ENCODE results near the gene PSME1. TPM values are rescaled to one million over a fixed set of nuclear protein-coding genes. Genes with fewer than 3 reads are reported as not detected.
A peak's percentile ranks its signal among the peaks of the same experiment; 100 is the strongest.

The PSME1 gene
- total RNA-seq, 1 donor from 2014 or later = 61.3 TPM

- DNase-seq (ENCODE audit: low spot score) = peak; percentile 100
- intact Hi-C loops (cut with DNase I) = loop anchor here (2.0 to 5.0 kb wide), 2 partner anchors 26 to 56 kb away; partner anchors contain the start of genes DCAF11, NRL and TM9SF1
Observed at GRCh38 chr14:24141097-24141880, 5.3 kb downstream of the PSME1 start, which contains the start of gene EMC9. EMC9 (minus strand) TSS chr14:24141591; CDS start chr14:24141304, 287 bp downstream.

GRCh38 chr14:24143511-24143910, 7.5 kb downstream of the PSME1 start:
- DNase-seq (ENCODE audit: low spot score) = no peak
- intact Hi-C loops (cut with DNase I) = loop anchor here (5.0 kb wide), 1 partner anchor 54 kb away; the partner anchor contains the start of gene TM9SF1

- intact Hi-C loops (cut with DNase I) = loop anchor here (5.0 kb wide), 1 partner anchor 53 kb away; the partner anchor contains the start of gene TM9SF1
- no peak for DNase-seq (ENCODE audit: low spot score)
Observed at GRCh38 chr14:24144451-24144850, 8.5 kb downstream of the PSME1 start.

- intact Hi-C loops (cut with DNase I) = no loop called here
- no peak for DNase-seq (ENCODE audit: low spot score)
Observed at GRCh38 chr14:24145219-24145618, 9.2 kb downstream of the PSME1 start.

- no peak for DNase-seq (ENCODE audit: low spot score)
- intact Hi-C loops (cut with DNase I) = no loop called here
Observed at GRCh38 chr14:24145690-24146452, 9.9 kb downstream of the PSME1 start.

- intact Hi-C loops (cut with DNase I) = no loop called here
- peak; percentile 97 for DNase-seq (ENCODE audit: low spot score)
Observed at GRCh38 chr14:24146453-24146977, 10.5 kb downstream of the PSME1 start, which contains the start of gene PSME2. PSME2 (minus strand) TSS chr14:24146610; CDS start chr14:24146581, 29 bp downstream.

GRCh38 chr14:24146978-24147760, 11.2 kb downstream of the PSME1 start, which contains the start of gene RNF31:
RNF31 (plus strand) TSS chr14:24147498; CDS start chr14:24147699, 201 bp downstream.
- DNase-seq (ENCODE audit: low spot score) = peak; percentile 99
- intact Hi-C loops (cut with DNase I) = no loop called here

- intact Hi-C loops (cut with DNase I) = no loop called here
- no peak for DNase-seq (ENCODE audit: low spot score)
Observed at GRCh38 chr14:24147761-24148428, 11.9 kb downstream of the PSME1 start.

- intact Hi-C loops (cut with DNase I) = no loop called here
- DNase-seq (ENCODE audit: low spot score) = no peak
Observed at GRCh38 chr14:24149302-24149969, 13.4 kb downstream of the PSME1 start.

GRCh38 chr14:24150061-24150460, 14.1 kb downstream of the PSME1 start:
- intact Hi-C loops (cut with DNase I) = no loop called here
- DNase-seq (ENCODE audit: low spot score) = no peak

GRCh38 chr14:24150567-24150966, 14.6 kb downstream of the PSME1 start:
- no peak for DNase-seq (ENCODE audit: low spot score)
- intact Hi-C loops (cut with DNase I) = no loop called here

GRCh38 chr14:24150993-24151392, 15.0 kb downstream of the PSME1 start:
- intact Hi-C loops (cut with DNase I) = no loop called here
- no peak for DNase-seq (ENCODE audit: low spot score)

- DNase-seq (ENCODE audit: low spot score) = no peak
Observed at GRCh38 chr14:24151404-24152080, 15.5 kb downstream of the PSME1 start.

GRCh38 chr14:24155100-24155499, 19.1 kb downstream of the PSME1 start:
- intact Hi-C loops (cut with DNase I) = no loop called here
- no peak for DNase-seq (ENCODE audit: low spot score)

More at GRCh38 chr14:24151404-24152080, 15.5 kb downstream of the PSME1 start:
- intact Hi-C loops (cut with DNase I) = no loop called here

GRCh38 chr14:24156840-24157239, 20.8 kb downstream of the PSME1 start:
- DNase-seq (ENCODE audit: low spot score) = no peak
- intact Hi-C loops (cut with DNase I) = no loop called here

GRCh38 chr14:24157331-24157730, 21.3 kb downstream of the PSME1 start:
- no peak for DNase-seq (ENCODE audit: low spot score)
- intact Hi-C loops (cut with DNase I) = no loop called here

- DNase-seq (ENCODE audit: low spot score) = no peak
- intact Hi-C loops (cut with DNase I) = loop anchor here (2.0 kb wide), 2 partner anchors 23 to 101 kb away; partner anchors contain the start of gene PSME1
Observed at GRCh38 chr14:24159777-24160498, 23.9 kb downstream of the PSME1 start.

All from cardiac septum (tissue), 1 donor.